Mesendoderm (in vitro differentiated cells): ENCODE data around the gene GRK1.
A peak's percentile ranks its signal among the peaks of the same experiment; 100 is the strongest.
"Not testable (repeated sequence)": the region's sequence is repeated elsewhere in the genome, so short reads cannot be mapped to it uniquely, and the experiment has no call there.

ENCODE experiments used
- DNase-seq: peaks from one replicate; pipeline ENCODE4 v3.0.0; 2013
- H2AK5ac ChIP-seq: 2 replicates; pipeline ENCODE4 v1.6.1; 2013; ENCODE audit warnings: low read length, inconsistent platforms
- H2BK120ac ChIP-seq: 2 replicates; pipeline ENCODE4 v1.6.1; 2013; ENCODE audit warnings: low read depth, mild to moderate bottlenecking, low read length, moderate library complexity, mixed read lengths
- H2BK15ac ChIP-seq: replicated peaks from 2 replicates; pipeline ENCODE4 v1.6.1; 2013; ENCODE audit warnings: low read depth, mild to moderate bottlenecking, moderate library complexity
- H2BK5ac ChIP-seq: 2 replicates; pipeline ENCODE4 v1.6.1; 2013; ENCODE audit warnings: low read length, inconsistent platforms
- H3K18ac ChIP-seq: 2 replicates; pipeline ENCODE4 v1.6.1; 2013; ENCODE audit warnings: mild to moderate bottlenecking, low read length, mixed read lengths
- H3K23ac ChIP-seq: one replicate; pipeline ENCODE4 v1.6.1; 2013; ENCODE audit warnings: low read length
- H3K27ac ChIP-seq: 2 replicates; pipeline ENCODE4 v1.5.1; 2013; ENCODE audit warnings: low read depth, mild to moderate bottlenecking, inconsistent platforms, low read length, moderate library complexity
- H3K27me3 ChIP-seq: 2 replicates; pipeline ENCODE4 v1.6.1; 2013; ENCODE audit warnings: low read length, control low read depth, mild to moderate bottlenecking, inconsistent platforms; ENCODE audit not compliant: insufficient read depth, poor library complexity
- H3K36me3 ChIP-seq: 2 replicates; pipeline ENCODE4 v1.6.1; 2013; ENCODE audit warnings: low read length, inconsistent platforms; ENCODE audit not compliant: control insufficient read depth, insufficient read depth
- H3K4ac ChIP-seq: one replicate; pipeline ENCODE4 v1.6.1; 2013; ENCODE audit warnings: low read depth, mild to moderate bottlenecking, low read length, moderate library complexity
- H3K4me1 ChIP-seq: 2 replicates; pipeline ENCODE4 v1.6.1; 2013; ENCODE audit warnings: low read depth, low read length, inconsistent platforms; ENCODE audit not compliant: control insufficient read depth
- H3K4me2 ChIP-seq: 2 replicates; pipeline ENCODE4 v1.6.1; 2013; ENCODE audit warnings: low read length
- H3K4me3 ChIP-seq: 2 replicates; pipeline ENCODE4 v1.5.1; 2013; ENCODE audit warnings: mild to moderate bottlenecking, low read length
- H3K56ac ChIP-seq: one replicate; pipeline ENCODE4 v1.6.1; 2013; ENCODE audit warnings: low read length
- H3K79me1 ChIP-seq: 2 replicates; pipeline ENCODE4 v1.6.1; 2013; ENCODE audit warnings: low read length, inconsistent platforms
- H3K79me2 ChIP-seq: 2 replicates; pipeline ENCODE4 v1.6.1; 2013; ENCODE audit warnings: mild to moderate bottlenecking, low read length; ENCODE audit not compliant: control insufficient read depth, insufficient read depth
- H3K9ac ChIP-seq: 2 replicates; pipeline ENCODE4 v1.6.1; 2013; ENCODE audit warnings: low read length, inconsistent platforms
- H4K5ac ChIP-seq: one replicate; pipeline ENCODE4 v1.6.1; 2013; ENCODE audit warnings: low read length
- H4K8ac ChIP-seq: one replicate; pipeline ENCODE4 v1.6.1; 2013; ENCODE audit warnings: low read depth, mild to moderate bottlenecking, control low read depth, low read length, moderate library complexity
- WGBS: extraction: QIAGEN DNeasy Blood & Tissue Kit; methylation state at CpG from one replicate; pipeline ENCODE4 v1.1.7; 2013; ENCODE audit warnings: low lambda C conversion rate, missing lambda C conversion rate; ENCODE audit not compliant: insufficient coverage; ENCODE audit errors: extremely low coverage; 5-methylcytosine and 5-hydroxymethylcytosine counted together

GRK1 gene

GRCh38 chr13:113621498-113621897, 45.5 kb upstream of the GRK1 start:
- not testable (repeated sequence) for H3K23ac ChIP-seq, H3K27ac ChIP-seq, H2AK5ac ChIP-seq, H3K36me3 ChIP-seq, H3K4me3 ChIP-seq, H3K4ac ChIP-seq, H3K56ac ChIP-seq, H3K27me3 ChIP-seq, H3K4me2 ChIP-seq, H3K79me1 ChIP-seq, H2BK15ac ChIP-seq, H4K8ac ChIP-seq, H2BK5ac ChIP-seq, H2BK120ac ChIP-seq, H3K18ac ChIP-seq, H3K9ac ChIP-seq, H4K5ac ChIP-seq, H3K4me1 ChIP-seq
- peaks cover 23% of the 10 kb centered on the region for H3K79me2 ChIP-seq
- WGBS = no CpG with 5 or more reads among the region's 13 CpGs
- peak; percentile 48 for DNase-seq

GRCh38 chr13:113621986-113622550, 45.0 kb upstream of the GRK1 start:
- not testable (repeated sequence) for H2BK120ac ChIP-seq, H2BK15ac ChIP-seq, H3K4me1 ChIP-seq, H4K5ac ChIP-seq, H2AK5ac ChIP-seq, H3K4me2 ChIP-seq, H3K27ac ChIP-seq, H3K4me3 ChIP-seq, H3K9ac ChIP-seq, H3K27me3 ChIP-seq, H4K8ac ChIP-seq, H3K23ac ChIP-seq, DNase-seq, H3K79me1 ChIP-seq, H2BK5ac ChIP-seq, H3K36me3 ChIP-seq, H3K56ac ChIP-seq, H3K18ac ChIP-seq, H3K4ac ChIP-seq
- WGBS = no CpG with 5 or more reads among the region's 20 CpGs
- peaks cover 23% of the 10 kb centered on the region for H3K79me2 ChIP-seq

GRCh38 chr13:113622791-113623490, 44.1 kb upstream of the GRK1 start:
- no peak overlapping the region for H3K9ac ChIP-seq
- H3K4ac ChIP-seq = no peak overlapping the region
- H2BK5ac ChIP-seq = no peak overlapping the region
- no peak overlapping the region for H2BK15ac ChIP-seq
- no peak for DNase-seq
- H3K36me3 ChIP-seq = peaks cover 5% of the 10 kb centered on the region
- WGBS = no CpG with 5 or more reads among the region's 29 CpGs
- H2BK120ac ChIP-seq = no peak overlapping the region
- no peak overlapping the region for H3K56ac ChIP-seq
- H3K27ac ChIP-seq = no peak overlapping the region
- no peak overlapping the region for H2AK5ac ChIP-seq
- H3K4me3 ChIP-seq = no peak overlapping the region
- H3K23ac ChIP-seq = no peak overlapping the region
- no peaks in the 10 kb centered on the region for H3K4me1 ChIP-seq
- no peak overlapping the region for H3K18ac ChIP-seq
- H4K5ac ChIP-seq = no peak overlapping the region
- no peak overlapping the region for H4K8ac ChIP-seq
- H3K4me2 ChIP-seq = no peak overlapping the region
- peaks cover 12% of the 10 kb centered on the region for H3K79me1 ChIP-seq
- no peaks in the 10 kb centered on the region for H3K27me3 ChIP-seq
- peaks cover 27% of the 10 kb centered on the region for H3K79me2 ChIP-seq

GRCh38 chr13:113623491-113624234, 43.4 kb upstream of the GRK1 start:
- H3K4ac ChIP-seq = no peak overlapping the region
- no peak overlapping the region for H3K4me3 ChIP-seq
- H4K5ac ChIP-seq = no peak overlapping the region
- no peaks in the 10 kb centered on the region for H3K27me3 ChIP-seq
- H3K79me2 ChIP-seq = peaks cover 27% of the 10 kb centered on the region
- H3K36me3 ChIP-seq = peaks cover 5% of the 10 kb centered on the region
- no peak overlapping the region for H2BK120ac ChIP-seq
- no peak overlapping the region for H3K56ac ChIP-seq
- WGBS = no CpG with 5 or more reads among the region's 20 CpGs
- H3K4me1 ChIP-seq = no peaks in the 10 kb centered on the region
- H3K9ac ChIP-seq = no peak overlapping the region
- no peak overlapping the region for H3K23ac ChIP-seq
- no peak overlapping the region for H2AK5ac ChIP-seq
- H3K27ac ChIP-seq = no peak overlapping the region
- no peak overlapping the region for H2BK15ac ChIP-seq
- no peak overlapping the region for H3K18ac ChIP-seq
- H2BK5ac ChIP-seq = no peak overlapping the region
- H3K79me1 ChIP-seq = peaks cover 11% of the 10 kb centered on the region
- no peak overlapping the region for H4K8ac ChIP-seq
- H3K4me2 ChIP-seq = no peak overlapping the region
- no peak for DNase-seq

DNA sequence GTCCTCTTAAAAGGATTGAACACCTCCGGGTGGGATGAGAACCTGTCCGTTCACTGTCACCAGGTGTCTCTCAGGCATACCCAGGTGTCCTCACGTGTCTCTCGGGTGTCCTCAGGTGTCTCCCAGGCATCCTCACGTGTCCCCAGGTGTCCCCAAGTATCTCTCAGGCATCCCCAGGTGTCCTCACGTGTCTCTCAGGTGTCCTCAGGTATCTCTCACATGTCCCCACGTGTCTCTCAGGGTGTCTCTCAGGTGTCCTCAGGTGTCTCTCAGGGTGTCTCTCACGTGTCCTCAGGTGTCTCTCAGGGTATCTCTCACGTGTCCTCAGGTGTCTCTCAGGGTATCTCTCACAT, 42.8 kb upstream of the GRK1 start:
- Histone ChIP-seq H3K79me1 (peaks cover 14% of the 10 kb centered on the region), H3K23ac (no peak overlapping the region), H3K27ac (no peak overlapping the region), H3K4me3 (no peak overlapping the region), H3K27me3 (no peaks in the 10 kb centered on the region), H2AK5ac (no peak overlapping the region), H2BK120ac (no peak overlapping the region), H2BK15ac (no peak overlapping the region), H3K56ac (no peak overlapping the region), H3K18ac (no peak overlapping the region), H4K5ac (no peak overlapping the region), H3K9ac (no peak overlapping the region), H3K4ac (no peak overlapping the region), H3K79me2 (peaks cover 29% of the 10 kb centered on the region), H3K36me3 (peaks cover 5% of the 10 kb centered on the region), H4K8ac (no peak overlapping the region), H3K4me2 (no peak overlapping the region), H2BK5ac (no peak overlapping the region), H3K4me1 (no peaks in the 10 kb centered on the region)
- WGBS = no CpG with 5 or more reads among the region's 9 CpGs
- no peak for DNase-seq
